ENCODE results near the gene PARP9. TPM values are rescaled to one million over a fixed set of nuclear protein-coding genes. Genes with fewer than 3 reads are reported as not detected.

Gene PARP9
- total RNA-seq, 2 donors from 2014 or later: 20.2 to 28.0 TPM

DNA sequence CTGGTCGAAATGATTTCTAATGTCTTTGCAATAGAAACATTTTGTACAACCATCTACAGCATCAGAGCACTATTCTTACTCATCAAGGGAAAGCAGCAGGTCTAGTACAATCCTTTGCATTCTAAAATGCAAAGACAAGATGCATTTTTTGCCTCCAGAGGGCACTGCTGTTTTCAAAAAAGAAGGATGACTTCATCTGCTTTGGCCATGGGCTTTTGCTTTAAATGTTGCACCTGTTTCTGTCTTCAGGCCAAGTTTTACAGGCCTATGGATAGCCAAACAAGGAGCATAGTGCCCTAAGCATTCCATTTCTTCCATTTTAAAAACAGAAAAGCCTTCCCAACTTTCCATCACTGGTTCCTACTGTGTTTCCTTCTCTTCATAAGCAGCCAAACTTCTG lies 3.4 kb downstream of the PARP9 start:
- H3K4me1 ChIP-seq: no peaks in the 10 kb centered on the region
- intact Hi-C loops (cut with DNase I): loop anchor here (2.0 kb wide), 1 partner anchor 118 kb away; no protein-coding TSS in a partner anchor
- no peak overlapping the region for H3K9ac ChIP-seq (ENCODE audit: low read depth in 2 of 2, low read length in 2 of 2)
- TF ChIP-seq, protein P1, sequence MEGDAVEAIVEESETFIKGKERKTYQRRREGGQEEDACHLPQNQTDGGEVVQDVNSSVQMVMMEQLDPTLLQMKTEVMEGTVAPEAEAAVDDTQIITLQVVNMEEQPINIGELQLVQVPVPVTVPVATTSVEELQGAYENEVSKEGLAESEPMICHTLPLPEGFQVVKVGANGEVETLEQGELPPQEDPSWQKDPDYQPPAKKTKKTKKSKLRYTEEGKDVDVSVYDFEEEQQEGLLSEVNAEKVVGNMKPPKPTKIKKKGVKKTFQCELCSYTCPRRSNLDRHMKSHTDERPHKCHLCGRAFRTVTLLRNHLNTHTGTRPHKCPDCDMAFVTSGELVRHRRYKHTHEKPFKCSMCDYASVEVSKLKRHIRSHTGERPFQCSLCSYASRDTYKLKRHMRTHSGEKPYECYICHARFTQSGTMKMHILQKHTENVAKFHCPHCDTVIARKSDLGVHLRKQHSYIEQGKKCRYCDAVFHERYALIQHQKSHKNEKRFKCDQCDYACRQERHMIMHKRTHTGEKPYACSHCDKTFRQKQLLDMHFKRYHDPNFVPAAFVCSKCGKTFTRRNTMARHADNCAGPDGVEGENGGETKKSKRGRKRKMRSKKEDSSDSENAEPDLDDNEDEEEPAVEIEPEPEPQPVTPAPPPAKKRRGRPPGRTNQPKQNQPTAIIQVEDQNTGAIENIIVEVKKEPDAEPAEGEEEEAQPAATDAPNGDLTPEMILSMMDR (IDR thresholded peaks at IDR 0.05): peak; percentile 43
- no peaks in the 10 kb centered on the region for H3K9me3 ChIP-seq
- H3K27me3 ChIP-seq: no peaks in the 10 kb centered on the region
- no peak overlapping the region for H3K27ac ChIP-seq
- H3K36me3 ChIP-seq: peaks cover 18% of the 10 kb centered on the region
- peak; percentile 63 for DNase-seq
- H3K4me3 ChIP-seq: no peak overlapping the region

DNA sequence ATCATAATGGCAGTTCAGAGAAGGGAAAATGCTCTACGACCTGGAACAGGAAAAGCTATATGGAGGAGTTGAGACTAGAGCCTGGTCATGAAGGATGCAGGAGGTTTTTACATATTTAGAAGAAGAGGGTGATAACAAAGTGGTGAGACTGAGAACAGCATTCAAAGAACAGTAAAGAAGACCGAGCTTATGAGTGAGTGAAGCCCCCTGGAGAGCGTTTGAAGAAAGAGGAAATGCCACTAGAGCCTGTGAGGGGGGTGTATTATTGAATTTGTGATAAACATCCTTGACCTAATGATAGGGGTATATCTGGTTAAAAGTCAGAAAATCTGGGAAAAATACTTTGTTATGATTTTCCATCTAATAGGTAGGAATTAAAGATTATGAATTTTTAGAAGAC lies 4.2 kb downstream of the PARP9 start:
- Histone ChIP-seq H3K4me1 (no peaks in the 10 kb centered on the region), H3K4me3 (no peak overlapping the region), H3K9me3 (no peaks in the 10 kb centered on the region), H3K9ac (ENCODE audit: low read depth in 2 of 2, low read length in 2 of 2) (no peak overlapping the region), H3K36me3 (peaks cover 20% of the 10 kb centered on the region), H3K27ac (no peak overlapping the region), H3K27me3 (no peaks in the 10 kb centered on the region)
- TF ChIP-seq, protein P1 (IDR thresholded peaks at IDR 0.05): no peak
- no peak for DNase-seq
- intact Hi-C loops (cut with DNase I): loop anchor here (2.0 kb wide), 1 partner anchor 119 kb away; no protein-coding TSS in a partner anchor

DNA sequence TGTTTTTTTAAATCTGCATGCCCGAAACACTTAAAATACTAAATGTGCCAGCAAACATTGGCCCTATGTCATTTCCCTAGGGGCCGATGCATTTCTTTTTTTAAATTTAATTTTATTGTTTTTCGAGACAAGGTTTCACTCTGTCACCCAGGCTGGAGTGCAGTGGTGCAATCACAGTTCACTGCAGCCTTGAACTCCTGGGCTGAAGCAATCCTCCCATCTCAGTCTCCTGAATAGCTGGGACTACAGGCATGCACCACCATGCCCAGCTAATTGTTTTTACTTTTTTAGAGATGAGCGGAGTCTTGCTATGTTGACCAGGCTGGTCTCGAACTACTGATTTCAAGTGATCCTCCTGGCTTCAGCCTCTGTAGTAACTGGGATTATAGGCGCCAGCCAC lies 5.5 kb downstream of the PARP9 start:
- intact Hi-C loops (cut with DNase I): no loop called here
- H3K4me1 ChIP-seq: no peaks in the 10 kb centered on the region
- no peak overlapping the region for H3K4me3 ChIP-seq
- DNase-seq: no peak
- peaks cover 20% of the 10 kb centered on the region for H3K36me3 ChIP-seq
- TF ChIP-seq, protein P1 (IDR thresholded peaks at IDR 0.05): no peak
- no peak overlapping the region for H3K9ac ChIP-seq (ENCODE audit: low read depth in 2 of 2, low read length in 2 of 2)
- H3K27ac ChIP-seq: no peak overlapping the region
- H3K27me3 ChIP-seq: no peaks in the 10 kb centered on the region
- H3K9me3 ChIP-seq: no peaks in the 10 kb centered on the region

DNA sequence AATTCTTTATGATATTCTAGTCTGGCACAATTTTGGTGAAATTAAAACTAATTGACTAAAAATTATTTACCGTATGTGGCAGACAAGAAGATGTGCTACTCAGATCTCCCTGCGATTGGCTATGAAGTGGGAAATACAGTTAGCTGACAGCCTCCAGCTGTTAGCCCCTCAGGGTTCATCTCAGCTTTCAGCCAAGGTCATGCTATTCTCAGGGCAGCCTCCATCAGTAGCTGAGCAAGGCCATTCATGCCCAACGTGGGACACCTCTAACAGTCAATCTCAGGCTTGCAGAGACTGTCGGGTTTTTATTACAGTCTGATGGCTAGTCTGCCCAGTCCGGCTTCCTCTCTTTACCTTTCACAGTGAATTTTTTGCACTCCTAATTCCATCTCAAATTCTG lies 6.7 kb downstream of the PARP9 start:
- no peak for DNase-seq
- Histone ChIP-seq H3K9ac (ENCODE audit: low read depth in 2 of 2, low read length in 2 of 2) (no peak overlapping the region), H3K4me1 (no peaks in the 10 kb centered on the region), H3K27me3 (no peaks in the 10 kb centered on the region), H3K36me3 (peaks cover 20% of the 10 kb centered on the region), H3K4me3 (no peak overlapping the region), H3K27ac (no peak overlapping the region), H3K9me3 (no peaks in the 10 kb centered on the region)
- intact Hi-C loops (cut with DNase I): no loop called here
- TF ChIP-seq, protein P1 (IDR thresholded peaks at IDR 0.05): no peak

DNA sequence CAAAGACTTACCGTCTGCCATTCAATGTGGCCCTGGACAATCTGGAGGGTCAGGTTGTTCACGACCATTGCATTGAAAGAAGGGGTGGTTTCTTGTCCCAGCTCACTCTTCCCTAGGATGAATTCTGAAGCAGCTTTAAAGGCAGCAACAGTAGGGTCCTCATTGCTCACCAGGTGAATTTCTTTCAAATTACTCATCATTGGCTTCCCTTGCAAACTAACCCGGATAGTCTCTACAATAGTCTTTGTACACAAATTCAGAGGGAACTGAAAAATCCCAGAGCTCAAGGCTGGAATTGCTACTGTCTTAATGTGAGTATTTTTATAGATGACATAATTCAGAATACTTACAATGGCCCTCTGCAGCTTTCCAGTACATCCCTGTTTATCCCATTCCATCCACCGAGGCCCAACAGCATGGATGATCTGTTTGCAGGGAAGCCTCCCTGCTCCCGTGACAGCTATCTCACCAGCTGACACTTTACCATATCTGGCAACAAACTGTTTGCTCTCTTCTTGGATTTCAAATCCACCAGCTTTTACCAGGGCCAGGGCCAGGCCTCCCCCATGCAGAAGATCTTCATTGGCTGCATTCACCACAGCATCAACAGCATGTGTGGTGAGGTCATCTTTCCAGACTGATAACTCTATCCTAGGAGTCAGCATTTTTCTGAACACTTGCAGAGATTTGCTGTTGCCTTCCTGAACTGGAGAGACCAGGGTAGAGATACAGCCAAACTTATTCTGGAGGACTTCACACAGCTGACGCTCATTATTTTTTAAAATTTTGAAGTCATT lies 8.6 kb downstream of the PARP9 start:
- TF ChIP-seq, protein P1 (IDR thresholded peaks at IDR 0.05): no peak
- no peak for DNase-seq
- Histone ChIP-seq H3K27me3 (no peaks in the 10 kb centered on the region), H3K9ac (ENCODE audit: low read depth in 2 of 2, low read length in 2 of 2) (no peak overlapping the region), H3K9me3 (no peaks in the 10 kb centered on the region), H3K36me3 (peaks cover 28% of the 10 kb centered on the region), H3K27ac (no peak overlapping the region), H3K4me3 (no peak overlapping the region), H3K4me1 (no peaks in the 10 kb centered on the region)
- intact Hi-C loops (cut with DNase I): no loop called here

All from colonic mucosa (tissue), 4 donors.